Fibroblast of skin of back (primary cell): ENCODE data around the gene HNF4A.

Experiments
- DNase-seq: peaks from one replicate; pipeline ENCODE4 v3.0.0-alpha.2; 2013

The HNF4A gene

DNA sequence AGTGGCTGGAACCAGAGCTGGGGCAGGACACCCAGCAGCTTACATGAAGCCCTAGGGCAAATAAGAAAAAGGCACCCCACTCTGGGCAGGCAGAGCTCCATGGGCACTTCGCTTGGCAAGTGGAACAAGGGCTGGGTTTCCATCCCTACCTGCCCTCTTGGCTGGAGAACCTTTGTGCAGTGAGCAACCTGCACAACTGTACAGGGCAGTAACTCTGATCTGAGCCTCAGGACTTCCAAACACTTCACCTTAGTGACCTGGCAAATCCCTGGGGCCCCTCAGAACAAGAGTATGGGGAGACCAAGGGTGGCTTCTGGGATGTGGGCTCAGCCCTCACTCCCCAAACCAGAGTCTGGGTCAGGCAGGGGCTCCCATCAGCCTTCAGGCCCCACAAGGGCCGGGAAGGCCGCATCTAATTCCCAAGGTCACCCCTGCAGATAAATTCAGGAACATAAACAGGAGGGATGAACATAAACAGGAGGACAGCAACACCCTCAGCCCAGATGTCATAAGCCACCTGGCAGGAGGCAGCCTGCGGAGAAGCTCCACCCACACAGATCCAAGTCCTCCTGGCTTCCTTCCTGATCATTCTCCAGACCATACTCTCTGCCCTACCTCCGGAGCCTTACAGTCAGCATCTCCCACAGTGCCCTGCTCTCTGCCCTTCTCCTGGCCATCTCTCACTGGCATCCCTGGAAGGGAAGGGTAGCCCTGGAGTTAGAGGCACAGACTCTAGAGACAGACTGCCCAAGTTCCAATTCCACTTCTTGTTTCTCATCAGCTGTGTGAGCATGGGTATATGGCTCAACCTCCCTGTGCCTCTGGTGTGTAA, 37.5 kb downstream of the HNF4A start:
- no peak for DNase-seq

DNA sequence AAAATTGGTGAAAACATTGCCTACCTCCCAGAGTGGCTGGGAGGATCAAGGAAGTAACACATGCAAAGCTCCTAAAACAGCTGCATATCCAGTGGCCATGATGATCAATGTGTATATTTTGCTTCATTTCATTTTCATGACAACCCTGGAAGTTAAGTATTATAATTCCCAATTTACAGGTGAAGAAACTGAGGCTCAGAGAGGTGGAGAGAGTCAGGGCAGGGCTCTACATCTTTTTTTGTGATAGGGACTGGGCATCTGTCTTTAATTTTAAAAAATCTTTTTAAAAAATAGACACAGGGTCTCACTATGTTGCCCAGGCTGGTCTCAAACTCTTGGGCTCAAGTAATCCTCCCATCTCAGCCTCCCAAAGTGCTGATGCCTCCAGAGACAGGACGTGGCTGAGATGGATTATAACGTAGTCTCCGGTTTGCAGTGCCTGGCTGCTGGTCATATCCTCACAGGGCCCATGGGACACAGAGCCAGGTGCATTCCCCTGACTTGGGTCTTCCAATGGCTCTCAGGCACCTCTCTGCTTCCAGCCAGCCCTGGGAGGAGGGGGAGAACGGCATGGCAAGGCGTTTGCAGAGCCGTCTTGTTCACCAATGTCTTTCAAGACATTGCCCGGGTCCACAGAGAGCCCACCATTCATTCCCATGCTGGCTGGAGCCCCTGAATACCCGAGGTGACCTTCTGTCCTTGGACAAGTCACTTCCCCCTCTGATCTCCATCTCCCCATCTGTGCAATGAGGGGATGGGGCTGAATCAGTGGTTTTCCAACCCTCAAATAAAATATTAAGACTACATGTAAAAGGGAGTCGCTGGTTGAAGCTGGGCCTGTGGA, 38.3 kb downstream of the HNF4A start:
- no peak for DNase-seq

DNA sequence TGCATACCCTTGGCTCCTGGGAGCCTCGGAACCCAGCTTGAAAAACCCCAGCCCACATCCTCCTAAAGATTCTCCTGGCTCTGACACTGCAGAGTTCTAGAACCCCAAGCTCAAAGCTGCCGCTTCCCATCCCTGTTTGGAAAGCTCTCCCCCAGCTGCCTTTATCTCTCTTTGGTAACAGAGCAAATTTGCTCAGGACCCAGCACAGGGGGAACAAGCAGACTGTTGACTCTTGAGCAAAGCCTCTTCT, 38.9 kb downstream of the HNF4A start:
- DNase-seq: no peak

DNA sequence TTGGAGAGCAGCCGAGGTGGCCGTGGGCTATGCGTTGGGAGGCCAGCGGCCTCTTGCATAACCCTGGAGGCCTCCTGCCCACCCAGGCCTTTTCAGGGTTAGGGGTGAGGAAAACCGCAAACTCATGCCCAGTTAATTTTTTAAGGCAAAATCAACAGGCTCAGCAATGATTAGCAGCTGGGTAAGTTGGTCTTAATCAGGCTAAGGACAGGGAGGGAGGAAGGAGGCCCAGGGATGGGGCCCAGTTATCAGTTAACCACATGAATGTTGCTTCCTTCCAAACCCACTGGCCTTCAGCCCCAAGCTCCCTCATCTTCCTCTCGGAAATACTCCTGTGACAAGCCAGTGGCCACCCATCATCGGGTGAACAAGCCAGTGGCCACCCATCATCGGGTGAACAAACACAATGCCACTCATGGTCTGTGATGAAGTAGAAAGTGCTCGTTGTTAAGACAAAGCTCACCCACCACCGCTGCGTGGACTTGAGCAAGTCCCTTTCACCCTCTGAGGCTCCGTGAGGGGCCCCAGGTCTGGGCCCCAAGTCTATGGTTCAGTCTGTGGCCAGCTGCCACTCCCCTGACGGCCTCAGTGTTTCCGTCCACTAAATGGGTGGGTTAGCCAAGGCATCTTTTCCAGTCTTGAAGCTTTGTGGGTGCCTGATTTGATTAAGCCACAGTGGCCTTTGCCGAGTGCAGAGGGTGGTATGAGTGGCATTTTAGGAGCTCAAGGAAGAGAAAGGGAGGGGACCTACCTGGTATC, 39.4 kb downstream of the HNF4A start:
- no peak for DNase-seq

DNA sequence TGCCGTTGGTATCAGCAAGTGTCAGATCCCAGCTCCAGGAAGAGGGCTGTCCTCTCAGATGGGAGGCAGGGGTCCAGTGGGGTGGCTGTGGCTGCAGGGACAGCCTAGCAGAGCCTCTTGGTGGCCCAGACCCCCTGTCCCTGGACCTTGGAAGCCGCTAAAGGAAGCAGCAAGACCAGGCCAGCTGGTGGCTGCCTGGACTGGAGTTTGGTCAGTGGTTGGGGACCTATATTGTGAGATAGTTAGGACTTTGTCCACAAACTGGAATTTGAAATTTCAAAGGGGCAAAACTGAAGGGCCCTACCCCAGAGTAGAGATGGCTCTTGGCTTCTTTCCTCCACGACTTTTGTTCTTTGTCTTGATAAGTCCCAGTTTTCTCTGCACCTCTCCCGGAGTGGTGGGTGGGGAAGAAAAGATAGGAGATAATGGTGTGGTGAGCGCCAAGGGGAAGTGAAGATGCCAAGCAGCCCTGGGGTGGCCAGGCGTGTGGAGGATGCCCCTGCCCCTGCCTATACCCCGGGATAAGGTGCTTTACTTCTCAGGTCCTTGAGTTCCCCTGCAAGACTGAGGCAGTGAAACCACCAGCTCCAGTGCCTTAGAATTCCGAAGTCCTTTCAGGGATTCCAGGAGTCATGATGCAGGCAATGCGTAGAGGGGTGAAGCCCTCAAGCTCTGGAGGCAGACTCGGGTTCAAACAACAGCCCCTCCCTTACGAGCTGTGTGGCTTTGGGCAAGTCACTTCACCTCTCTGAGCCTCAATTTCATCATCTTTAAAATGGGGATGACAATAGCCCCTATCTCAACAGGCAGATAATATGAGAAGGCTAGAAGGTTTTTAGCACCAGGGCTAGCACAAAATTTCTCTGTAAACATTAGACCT, 40.2 kb downstream of the HNF4A start:
- DNase-seq: no peak

DNA sequence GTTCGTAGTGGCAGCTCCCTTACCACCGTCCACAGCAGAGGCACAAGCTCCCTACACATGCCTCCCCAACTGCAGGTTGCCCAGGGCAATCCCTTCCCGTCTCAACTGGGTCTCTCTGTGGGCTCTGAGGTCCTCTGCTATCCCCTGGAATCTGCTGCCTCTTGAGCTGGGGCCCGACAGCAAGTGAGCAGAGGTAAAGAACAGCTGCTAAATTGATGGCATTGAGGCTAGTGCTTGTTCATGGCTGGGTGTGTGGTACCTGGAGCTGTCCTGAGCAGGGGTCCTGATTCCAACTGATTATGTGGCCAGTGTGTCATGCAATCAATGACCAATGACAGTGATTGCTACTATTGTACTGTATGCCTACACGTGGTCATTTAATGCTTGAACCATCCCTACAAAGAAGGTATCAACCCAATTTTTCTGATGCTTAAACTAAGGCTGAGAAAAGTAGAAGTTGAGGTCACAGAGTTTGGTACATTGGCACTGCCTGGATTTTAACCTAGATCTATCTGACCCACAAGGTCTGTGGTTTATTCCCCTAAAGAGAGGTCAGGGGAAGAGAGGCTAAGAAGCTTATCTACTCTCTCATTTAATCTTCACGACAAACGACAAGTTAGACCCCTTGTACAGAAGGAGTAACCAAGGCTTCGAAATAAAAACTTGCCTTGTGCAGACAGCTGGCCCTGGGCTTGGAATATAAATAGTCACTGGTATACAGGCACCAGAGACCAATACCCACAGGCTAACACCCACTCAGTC, 41.1 kb downstream of the HNF4A start:
- DNase-seq: no peak

DNA sequence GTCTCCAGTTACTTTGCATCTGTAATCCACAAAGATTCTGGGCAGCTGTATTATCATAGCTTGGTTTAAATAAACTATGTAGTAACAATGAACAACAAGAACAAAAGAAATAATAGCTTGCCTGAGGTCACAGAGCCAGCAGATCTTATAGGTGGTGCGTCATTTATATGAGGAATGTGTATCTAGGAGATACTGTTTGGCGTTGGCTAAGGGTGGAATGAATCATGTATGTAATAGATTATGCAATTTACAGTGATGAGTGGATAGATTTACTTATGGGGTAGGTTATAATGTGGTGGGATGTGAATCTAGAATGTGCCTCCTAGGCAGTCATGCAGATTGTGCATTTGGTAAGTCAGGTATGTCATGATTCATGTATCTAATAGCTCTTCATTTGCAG, 42.8 kb downstream of the HNF4A start:
- peak; percentile 16 for DNase-seq

DNA sequence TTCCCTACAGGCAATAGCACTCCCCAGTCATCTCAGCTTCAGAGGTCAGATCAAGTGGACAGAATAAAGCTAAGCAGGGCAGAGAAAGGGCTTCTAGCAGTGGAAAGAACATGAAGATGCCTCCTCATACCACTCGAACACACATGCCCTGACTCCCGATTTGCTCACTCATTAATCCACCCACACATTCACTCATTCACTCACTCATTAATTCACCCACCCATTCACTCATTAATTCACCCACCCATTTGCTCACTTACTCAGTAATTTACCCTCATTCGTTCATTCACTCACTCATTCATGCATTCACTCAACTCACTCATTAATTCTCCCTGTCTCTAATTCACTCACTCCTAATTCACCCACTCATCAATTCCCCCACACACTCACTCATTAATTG, 43.9 kb downstream of the HNF4A start:
- DNase-seq: no peak

DNA sequence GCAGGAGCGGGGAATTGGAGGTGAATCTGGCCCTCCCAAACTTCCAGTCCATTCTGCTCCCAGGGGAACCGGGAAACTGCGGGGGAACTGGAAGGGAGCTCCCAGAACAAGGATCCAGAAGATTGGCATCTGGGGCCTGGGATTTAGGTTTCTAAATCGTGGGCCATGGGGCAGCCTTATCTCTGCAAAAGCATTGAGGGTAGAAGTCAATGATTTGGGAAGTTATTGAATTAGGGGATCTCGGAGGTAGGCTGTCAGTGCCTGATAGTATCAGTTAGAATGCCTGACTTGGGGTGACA, 45.1 kb downstream of the HNF4A start:
- no peak for DNase-seq

DNA sequence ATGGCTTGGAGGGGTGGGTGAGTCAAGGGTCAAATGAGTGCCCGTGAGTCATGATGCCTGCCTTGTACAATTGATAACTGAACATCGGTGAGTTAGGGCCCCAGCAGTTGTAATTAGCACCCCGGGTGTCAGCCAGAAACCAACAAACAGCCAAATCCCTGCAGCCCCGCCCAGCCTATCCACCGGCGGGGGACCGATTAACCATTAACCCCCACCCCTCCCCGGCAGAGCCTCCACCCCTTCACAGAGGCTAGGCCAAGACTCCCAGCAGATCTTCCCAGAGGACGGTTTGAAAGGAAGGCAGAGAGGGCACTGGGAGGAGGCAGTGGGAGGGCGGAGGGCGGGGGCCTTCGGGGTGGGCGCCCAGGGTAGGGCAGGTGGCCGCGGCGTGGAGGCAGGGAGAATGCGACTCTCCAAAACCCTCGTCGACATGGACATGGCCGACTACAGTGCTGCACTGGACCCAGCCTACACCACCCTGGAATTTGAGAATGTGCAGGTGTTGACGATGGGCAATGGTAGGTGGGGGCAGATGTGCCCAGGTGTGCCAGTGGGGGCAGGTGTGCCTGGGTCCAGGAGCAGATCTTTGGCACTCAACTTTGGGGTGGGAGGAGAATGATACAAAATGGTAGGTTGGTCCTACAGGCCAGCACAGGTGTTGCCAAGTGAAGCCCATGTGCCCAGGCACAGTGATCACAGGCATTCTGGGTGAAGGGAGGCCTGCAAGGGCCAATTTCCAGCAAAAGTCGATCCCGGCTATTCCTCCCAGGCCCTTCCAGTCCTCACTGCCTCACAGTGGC, 45.7 kb downstream of the HNF4A start:
- DNase-seq: no peak

DNA sequence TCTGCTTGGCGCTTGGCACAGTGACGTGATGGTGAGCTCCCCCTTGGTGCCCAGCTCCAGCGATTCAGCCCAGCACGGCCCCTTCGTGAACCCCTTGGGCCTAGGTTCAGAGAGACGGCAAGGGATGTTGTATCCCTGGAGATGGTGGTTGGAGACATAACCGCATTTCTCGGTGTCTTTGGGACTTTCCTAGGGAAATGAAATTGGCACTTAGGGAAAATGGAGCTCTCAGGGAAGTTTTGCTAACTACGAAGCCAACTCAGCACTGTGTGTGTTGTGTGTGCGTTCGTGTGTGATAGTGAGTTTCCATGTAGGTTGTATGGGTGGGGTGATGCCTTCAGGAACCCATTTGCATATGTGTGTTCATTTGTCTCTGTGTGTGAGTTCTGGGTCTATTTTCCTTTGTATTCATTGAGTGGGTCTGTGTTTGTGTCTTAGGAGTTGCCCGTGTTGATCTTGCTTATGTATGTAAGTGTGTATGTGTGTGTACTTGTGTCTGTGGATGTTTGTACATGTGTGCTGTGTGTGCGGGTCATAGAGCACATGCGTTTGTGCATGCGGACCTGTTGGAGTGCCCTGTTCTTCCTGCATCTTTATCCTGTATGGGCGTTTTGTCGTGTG, 46.4 kb downstream of the HNF4A start:
- no peak for DNase-seq

DNA sequence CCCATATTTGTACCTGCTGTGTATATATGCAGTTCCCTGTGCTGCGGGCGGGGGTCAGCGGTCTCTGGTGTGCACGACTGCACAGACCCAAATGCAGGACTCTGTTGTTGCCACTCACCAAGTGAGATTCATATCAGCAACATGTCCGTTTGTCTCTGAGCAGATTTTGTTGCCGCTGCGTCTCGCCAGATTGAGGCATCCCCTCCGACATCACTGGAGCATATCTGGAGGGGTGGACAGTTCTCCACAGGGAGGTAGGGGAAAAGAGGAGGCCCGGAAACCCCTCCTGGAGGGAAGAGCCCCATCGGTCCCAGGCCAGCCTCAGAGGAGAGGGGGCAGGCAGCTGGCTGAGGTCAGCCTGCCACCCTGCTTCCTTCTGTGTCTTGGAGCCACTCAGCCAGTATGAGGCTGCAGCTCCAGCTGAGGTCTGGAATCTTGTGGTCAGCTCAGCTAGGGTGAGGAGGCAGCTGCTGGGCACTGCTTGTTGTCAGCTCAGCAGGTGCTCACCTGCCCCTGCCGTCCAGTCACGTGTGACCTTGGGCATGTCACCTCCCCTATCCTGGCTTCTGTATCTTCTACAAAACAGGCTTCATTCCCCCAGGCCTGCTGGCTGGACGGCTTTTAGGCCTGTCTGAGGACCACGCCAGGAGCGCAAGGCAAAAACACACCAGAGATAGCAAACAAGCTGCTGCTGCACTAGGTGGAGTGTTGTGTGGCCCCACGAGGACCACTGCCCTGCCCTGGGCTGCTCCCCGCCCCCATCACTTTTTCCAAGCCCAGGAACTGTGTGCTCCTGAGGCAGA, 47.1 kb downstream of the HNF4A start:
- no peak for DNase-seq

DNA sequence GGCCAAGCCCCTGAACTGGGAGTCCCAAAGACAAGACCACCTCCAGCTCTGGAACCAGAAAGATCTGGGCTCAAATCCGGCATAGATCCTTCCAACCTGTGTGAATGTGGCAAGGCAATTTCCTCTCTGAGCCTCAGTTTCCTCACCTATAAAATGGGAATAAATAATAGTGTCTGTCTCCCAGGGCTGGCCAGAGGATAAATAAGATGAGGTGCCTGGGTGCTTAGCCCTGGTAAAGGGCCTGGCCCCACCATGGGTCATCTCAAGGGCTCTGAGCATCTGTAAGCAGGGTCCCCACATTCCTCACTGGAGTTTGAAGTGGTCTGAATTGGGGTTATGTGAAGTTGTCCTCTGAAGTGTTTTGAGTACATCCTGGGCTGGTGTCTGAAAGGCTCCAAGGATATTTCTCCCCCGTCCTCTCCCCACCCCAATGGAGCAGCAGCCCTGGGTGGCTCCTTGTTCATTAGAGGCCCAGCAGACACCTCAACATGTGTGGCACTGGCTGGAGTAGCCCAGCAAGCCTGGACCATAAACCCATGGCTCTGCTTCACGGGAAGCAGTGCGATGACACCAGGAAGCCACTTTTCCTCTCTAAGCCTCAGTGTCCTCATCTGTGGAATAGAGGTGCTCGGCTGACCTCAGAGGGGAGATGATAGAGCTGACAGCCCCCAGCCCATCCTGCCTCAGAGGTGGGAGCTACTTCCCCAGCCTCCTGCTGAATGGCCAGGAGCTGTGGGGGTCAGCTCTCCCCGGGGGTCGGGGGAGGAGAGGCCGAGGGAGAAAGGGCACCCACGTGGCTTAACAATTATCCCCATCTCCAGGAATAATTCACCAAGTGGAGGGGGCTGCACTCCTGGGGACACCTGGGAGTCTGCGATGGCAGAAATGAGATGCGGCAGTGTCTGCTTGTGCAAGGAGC, 48.0 kb downstream of the HNF4A start:
- no peak for DNase-seq

DNA sequence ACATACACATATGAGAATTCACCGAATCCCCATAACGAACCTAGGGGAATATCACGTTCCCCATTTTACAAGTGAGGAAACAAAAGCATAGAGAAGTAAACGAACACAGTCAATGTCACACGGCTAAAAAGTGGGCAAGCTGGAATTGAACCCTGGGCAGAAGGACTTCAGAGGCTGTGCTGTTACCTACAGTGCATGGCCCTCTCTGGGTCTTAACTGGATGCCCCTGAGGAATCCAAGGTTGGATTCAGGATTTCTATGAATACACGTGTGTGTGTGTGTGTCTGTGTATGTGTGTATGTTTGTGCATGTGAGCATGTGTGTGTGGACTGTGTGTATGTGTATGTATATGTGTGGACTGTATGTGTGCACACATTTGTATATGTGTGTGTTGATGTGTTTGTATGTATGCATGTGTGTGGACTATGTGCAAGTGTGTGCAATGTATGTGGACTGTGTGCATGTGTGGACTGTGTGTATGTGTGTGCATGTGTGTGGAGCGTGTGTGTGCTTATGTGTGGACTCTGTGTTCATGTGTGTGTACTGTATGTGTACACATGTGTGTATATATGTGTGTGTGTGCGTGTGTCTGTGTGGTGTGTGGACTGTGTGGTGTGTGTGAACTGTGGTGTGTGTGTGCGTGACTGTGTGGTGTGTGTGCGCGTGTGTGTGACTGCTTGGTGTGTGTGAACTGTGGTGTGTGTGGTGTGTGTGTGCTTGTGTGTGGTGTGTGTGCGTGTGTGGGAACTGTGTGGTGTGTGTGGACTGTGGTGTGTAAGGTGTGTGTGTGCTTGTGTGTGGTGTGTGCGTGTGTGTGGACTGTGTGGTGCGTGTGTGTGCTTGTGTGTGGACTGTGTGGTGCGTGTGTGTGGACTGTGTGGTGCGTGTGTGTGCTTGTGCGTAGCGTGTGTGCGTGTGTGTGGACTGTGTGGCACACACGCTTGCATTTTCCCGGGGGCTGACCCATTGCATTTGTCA, 49.0 kb downstream of the HNF4A start:
- no peak for DNase-seq

DNA sequence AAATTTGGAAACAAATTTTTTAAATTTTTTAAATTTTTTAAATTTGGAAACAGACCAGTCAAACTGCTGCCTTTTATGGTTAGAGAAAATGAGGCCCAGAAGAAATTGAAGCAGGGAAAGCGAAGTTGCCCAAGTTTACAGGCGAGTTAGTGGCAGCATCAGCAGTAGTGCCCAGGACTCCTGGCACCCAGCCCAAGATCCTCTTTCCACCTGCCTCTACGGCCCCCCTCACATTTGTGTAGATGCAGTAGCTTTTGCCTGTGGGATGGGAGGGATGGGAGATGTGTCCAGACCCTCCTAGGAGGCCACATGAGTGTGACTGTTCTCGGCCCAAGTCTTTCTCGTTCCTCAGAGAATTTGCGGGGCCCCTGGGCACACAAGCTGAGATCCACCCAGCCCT, 49.8 kb downstream of the HNF4A start:
- peak; percentile 14 for DNase-seq

DNA sequence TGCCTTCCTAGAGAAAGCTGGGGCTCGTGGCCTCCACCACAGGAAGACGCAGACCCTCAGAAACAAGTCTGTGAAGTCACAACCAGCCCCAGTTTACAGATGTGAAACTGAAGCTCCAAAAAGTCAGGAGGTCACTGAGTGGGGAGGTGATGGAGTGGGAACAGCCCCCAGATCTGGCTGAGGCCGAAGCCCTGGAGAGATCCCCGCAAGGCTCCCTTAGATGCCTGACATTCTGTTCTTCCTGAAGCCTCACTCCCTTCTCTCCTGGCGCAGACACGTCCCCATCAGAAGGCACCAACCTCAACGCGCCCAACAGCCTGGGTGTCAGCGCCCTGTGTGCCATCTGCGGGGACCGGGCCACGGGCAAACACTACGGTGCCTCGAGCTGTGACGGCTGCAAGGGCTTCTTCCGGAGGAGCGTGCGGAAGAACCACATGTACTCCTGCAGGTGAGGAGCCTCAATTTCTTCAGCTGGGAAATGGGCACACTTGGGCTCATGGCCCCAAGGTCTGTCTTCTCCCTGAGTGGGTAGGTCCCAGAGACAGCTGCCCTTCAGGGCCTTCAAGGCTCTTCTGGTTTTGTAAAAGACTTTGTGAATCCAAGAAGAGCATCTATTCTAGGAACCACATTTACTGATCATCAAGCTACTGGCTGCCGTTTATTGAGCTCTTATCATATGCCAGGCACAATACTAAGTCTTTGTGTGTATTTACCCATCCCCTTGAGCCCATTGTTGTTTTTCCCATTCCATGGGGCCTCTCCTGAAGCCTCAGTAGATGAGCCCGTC, 50.5 kb downstream of the HNF4A start:
- DNase-seq: no peak
